Common myeloid progenitor, CD34-positive (primary cell): ENCODE data around the gene CAMTA1.
A peak's percentile ranks its signal among the peaks of the same experiment; 100 is the strongest.

Experiments
- CTCF ChIA-PET: fragments of 350-600 bp; sonication (Branson Sonifier 250); formaldehyde crosslinking; loops from one replicate; lab custom pipeline; 2021; ENCODE audit warnings: antibody characterized with exemption; lab: Charles Lee
- POLR2A ChIA-PET: fragments of 350-600 bp; sonication (Branson Sonifier 250); formaldehyde crosslinking; loops from one replicate; lab custom pipeline; 2021; ENCODE audit warnings: antibody characterized with exemption; lab: Charles Lee
- DNase-seq, 3 donors: peaks; one replicate each; pipeline versions ENCODE4 v3.0.0 to v3.0.0-alpha.2; 2013
- H3K27ac ChIP-seq, 2 experiments: 1 replicate in 1 of 2; 2 replicates in 1 of 2; pipeline ENCODE4 v1.7.0; 2013; ENCODE audit warnings: inconsistent platforms in 2 of 2, low read length in 2 of 2, mild to moderate bottlenecking in 2 of 2, low read depth in 1 of 2, moderate library complexity in 1 of 2; ENCODE audit not compliant: severe bottlenecking in 2 of 2, insufficient read depth in 1 of 2, poor library complexity in 1 of 2
- H3K27me3 ChIP-seq, 5 experiments: replicated peaks in 2 of 5; 1 replicate in 3 of 5; 2 replicates in 2 of 5; pipeline versions ENCODE4 v1.6.1 to v1.7.0; 2013; ENCODE audit warnings: low read length in 4 of 5, mild to moderate bottlenecking in 2 of 5, moderate library complexity in 2 of 5, inconsistent platforms in 1 of 5; ENCODE audit not compliant: insufficient read depth in 5 of 5, control insufficient read depth in 4 of 5
- H3K36me3 ChIP-seq, 4 experiments: 1 replicate in 2 of 4; 2 replicates in 2 of 4; pipeline versions ENCODE4 v1.6.1 to v1.7.0; 2013; ENCODE audit warnings: low read length in 3 of 4, control low read depth in 1 of 4, mild to moderate bottlenecking in 1 of 4; ENCODE audit not compliant: control insufficient read depth in 4 of 4, insufficient read depth in 4 of 4
- H3K4me1 ChIP-seq, 4 experiments: 1 replicate in 3 of 4; 2 replicates in 1 of 4; pipeline versions ENCODE4 v1.6.1 to v1.7.1; 2013; ENCODE audit warnings: low read length in 3 of 4, mild to moderate bottlenecking in 3 of 4, control low read depth in 1 of 4, inconsistent platforms in 1 of 4, moderate library complexity in 1 of 4; ENCODE audit not compliant: control insufficient read depth in 4 of 4, insufficient read depth in 4 of 4; ENCODE audit errors: control extremely low read depth in 1 of 4
- H3K4me3 ChIP-seq, 7 experiments: 1 replicate in 4 of 7; 2 replicates in 3 of 7; pipeline versions ENCODE4 v1.5.1 to v1.7.0; 2013; ENCODE audit warnings: mild to moderate bottlenecking in 7 of 7, low read length in 6 of 7, moderate library complexity in 6 of 7, inconsistent platforms in 2 of 7, low read depth in 2 of 7, control low read depth in 1 of 7; ENCODE audit not compliant: insufficient read depth in 4 of 7, control insufficient read depth in 1 of 7; ENCODE audit errors: extremely low read depth in 1 of 7
- H3K9me3 ChIP-seq, 5 experiments: 1 replicate in 4 of 5; 2 replicates in 1 of 5; pipeline versions ENCODE4 v1.6.1 to v1.7.1; 2013; ENCODE audit warnings: low read length in 4 of 5, mild to moderate bottlenecking in 2 of 5, inconsistent platforms in 1 of 5, low read depth in 1 of 5, moderate library complexity in 1 of 5; ENCODE audit not compliant: control insufficient read depth in 4 of 5, insufficient read depth in 2 of 5; ENCODE audit errors: control extremely low read depth in 1 of 5
- WGBS: methylation state at CpG from one replicate; pipeline ENCODE4 v1.1.5; 2013; ENCODE audit not compliant: insufficient coverage; 5-methylcytosine and 5-hydroxymethylcytosine counted together

Gene CAMTA1

DNA sequence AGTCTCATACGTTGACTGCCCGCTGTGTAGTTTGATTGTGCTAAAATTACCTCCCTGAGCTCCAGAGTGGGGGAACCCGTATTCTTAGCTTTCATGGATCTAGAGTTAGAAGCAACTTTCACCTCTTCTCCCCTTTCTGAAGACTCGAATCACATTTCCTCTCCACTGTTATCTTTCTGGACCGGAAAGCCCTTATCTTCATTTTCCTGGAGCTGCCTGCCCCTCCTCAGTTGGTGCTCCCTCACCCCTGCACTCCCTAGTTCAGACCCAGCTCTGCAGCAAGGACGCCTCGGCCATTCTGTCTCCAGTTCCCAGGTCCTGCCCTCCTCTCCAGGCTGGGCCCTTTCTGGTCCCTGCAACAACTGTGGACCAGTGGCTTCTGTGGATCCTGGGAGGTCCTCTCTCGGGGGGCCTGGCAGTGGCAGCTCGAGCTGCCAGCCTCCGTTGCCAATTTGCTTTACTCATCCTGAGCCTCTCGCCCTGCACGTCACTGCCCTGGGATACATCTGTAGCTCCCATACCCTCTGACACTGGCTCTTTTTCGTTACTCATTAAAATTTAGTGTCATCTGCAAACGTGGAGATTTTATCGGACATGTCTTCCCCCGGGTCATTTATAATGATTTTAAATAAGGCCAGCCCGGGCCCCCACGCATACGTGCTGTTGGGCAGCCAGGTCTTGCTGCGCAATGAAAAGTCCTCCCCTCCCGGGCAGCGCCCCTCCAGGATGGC lies 844.4 kb downstream of the CAMTA1 start:
- Histone ChIP-seq H3K4me1 (peaks cover 0 to 41% (median 15%) of the 10 kb centered on the region in 4 experiments), H3K27me3 (peaks cover 0 to 1% (median 0%) of the 10 kb centered on the region in 5 experiments), H3K9me3 (no peaks in the 10 kb centered on the region), H3K36me3 (no peaks in the 10 kb centered on the region), H3K27ac (no peak overlapping the region), H3K4me3 (no peak overlapping the region)
- 90% methylated on average over 22 of the region's 22 CpGs for WGBS
- no peak for DNase-seq
- POLR2A ChIA-PET, result no interaction called here
- CTCF ChIA-PET, result interaction anchor here (1.1 kb wide), 1 partner anchor 13 kb away, joined by 3 read pairs; no protein-coding TSS in a partner anchor

DNA sequence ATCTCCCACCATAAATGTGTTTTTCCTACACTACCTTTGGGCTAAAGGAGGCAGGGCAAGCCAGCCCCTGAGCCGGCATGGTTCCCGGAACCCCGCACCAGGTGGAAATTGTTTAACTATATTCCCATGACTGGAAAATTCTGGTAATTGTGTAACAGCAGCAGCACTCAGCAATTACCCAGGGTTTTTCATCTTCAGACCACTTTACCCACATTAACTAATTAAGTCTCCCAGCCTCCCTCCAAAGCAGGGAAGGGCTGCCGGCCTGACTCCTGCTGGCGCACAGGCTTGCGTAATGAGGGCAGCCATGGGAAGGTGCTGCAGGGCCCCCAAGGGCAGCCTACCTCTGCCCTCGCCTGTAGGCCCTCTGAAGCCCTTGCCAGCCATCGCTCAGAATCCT lies 845.1 kb downstream of the CAMTA1 start:
- peaks cover 0 to 1% (median 0%) of the 10 kb centered on the region in 5 experiments for H3K27me3 ChIP-seq

DNA sequence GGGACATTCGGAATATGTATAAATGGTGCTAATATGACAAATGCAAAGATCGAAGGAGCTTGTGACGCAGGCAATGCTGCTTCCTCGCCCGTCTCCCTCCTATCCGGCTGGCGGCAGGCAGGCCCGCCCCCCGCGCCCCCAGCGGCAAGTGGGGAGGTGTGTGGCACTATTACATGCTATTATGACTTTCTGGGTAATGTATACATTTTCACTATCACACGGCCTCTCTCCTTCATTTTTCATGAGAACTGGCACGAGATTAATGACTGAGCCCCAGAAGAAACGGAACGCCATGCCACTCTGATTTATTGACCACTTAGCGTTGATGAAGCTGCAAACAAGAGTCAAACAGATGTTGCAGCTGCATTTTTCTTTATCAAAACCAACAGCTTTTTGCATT lies 846.9 kb downstream of the CAMTA1 start:
- H3K9me3 ChIP-seq, result no peaks in the 10 kb centered on the region
- no peak overlapping the region for H3K27ac ChIP-seq
- ChIA-PET CTCF (interaction anchor here (0.5 to 3.3 kb wide), 9 partner anchors 9 to 589 kb away, joined by 3 to 21 read pairs (median 5); no protein-coding TSS in a partner anchor), POLR2A (interaction anchor here (1.3 kb wide), 1 partner anchor 17 kb away, joined by 8 read pairs; no protein-coding TSS in a partner anchor)
- peak; percentile 80 to 96 (median 92) for DNase-seq
- WGBS, result 1% methylated on average over 13 of the region's 16 CpGs
- peaks cover 0 to 47% (median 17%) of the 10 kb centered on the region in 4 experiments for H3K4me1 ChIP-seq
- H3K27me3 ChIP-seq, result no peaks in the 10 kb centered on the region
- peak overlapping the region in 3 of 7 experiments; percentile 28 to 46 (median 40) for H3K4me3 ChIP-seq
- no peaks in the 10 kb centered on the region for H3K36me3 ChIP-seq

More for the DNA sequence above, 845.1 kb downstream of the CAMTA1 start:
- DNase-seq, result no peak
- ChIA-PET POLR2A (no interaction called here), CTCF (no interaction called here)
- Histone ChIP-seq H3K4me3 (no peak overlapping the region), H3K27ac (no peak overlapping the region), H3K36me3 (no peaks in the 10 kb centered on the region), H3K4me1 (peaks cover 0 to 47% (median 17%) of the 10 kb centered on the region in 4 experiments), H3K9me3 (no peaks in the 10 kb centered on the region)
- WGBS, result 84% methylated on average over 8 of the region's 8 CpGs

DNA sequence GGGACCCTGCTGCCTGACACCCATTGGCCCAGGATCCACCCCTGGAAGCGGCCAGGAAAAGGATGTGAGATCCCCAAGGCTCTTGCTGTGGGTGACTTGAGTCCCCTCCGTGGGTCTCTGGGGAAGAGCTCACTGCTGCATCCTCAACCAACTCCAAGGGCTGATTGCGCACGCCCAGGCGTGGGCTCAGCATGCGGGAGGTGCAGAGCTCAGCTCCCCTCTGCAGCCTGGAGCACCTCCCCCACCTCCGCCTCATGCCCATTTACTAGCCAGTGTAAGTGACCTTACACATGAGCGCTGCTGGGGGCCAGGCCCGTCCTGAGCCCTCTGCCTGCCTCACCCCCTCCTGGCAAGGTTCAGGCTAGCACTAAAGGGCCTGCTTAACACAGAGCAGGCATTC lies 847.4 kb downstream of the CAMTA1 start:
- CTCF ChIA-PET, result interaction anchor here (1.0 to 3.3 kb wide), 7 partner anchors 9 to 590 kb away, joined by 3 to 21 read pairs (median 5); no protein-coding TSS in a partner anchor
- Histone ChIP-seq H3K27ac (no peak overlapping the region), H3K4me1 (peaks cover 0 to 47% (median 17%) of the 10 kb centered on the region in 4 experiments), H3K4me3 (no peak overlapping the region), H3K9me3 (no peaks in the 10 kb centered on the region), H3K27me3 (no peaks in the 10 kb centered on the region), H3K36me3 (no peaks in the 10 kb centered on the region)
- 75% methylated on average over 9 of the region's 9 CpGs for WGBS
- no peak for DNase-seq
- POLR2A ChIA-PET, result interaction anchor here (1.3 kb wide), 1 partner anchor 17 kb away, joined by 8 read pairs; no protein-coding TSS in a partner anchor

DNA sequence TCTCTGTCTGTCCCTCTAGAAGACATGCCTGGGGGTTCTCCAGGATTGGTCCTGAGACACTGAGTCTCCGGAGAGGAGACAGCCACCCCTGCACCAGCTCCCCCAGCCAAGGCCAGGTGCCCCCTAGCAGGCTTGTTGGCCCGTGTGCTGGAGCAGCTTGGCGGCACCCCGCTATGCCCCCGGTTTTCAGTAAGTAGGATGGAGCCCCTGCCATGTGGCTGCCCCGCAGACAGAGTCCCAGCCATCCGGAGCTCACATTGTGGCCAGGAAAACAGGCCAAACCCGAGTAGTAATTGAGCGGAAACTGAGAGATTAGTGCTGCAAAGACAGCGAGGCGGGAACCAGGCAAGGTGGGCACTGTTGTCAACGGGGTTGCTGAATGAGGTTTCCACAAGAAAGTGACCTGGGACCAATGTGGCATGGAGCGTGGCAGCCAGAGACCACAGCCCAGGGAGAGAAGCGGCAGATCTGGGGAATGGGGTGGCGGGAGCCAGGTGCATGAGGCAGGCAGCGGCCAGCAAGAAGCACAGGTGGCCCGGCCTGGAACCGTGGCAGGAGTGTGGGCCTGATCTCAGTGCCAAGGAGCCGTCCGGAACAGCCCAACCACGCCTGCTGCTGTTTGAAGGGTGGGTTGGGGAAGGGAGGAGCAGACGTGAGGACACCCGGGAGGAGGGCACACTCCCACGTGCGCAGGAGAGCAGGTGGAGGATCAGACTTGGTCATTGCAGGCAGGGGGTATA lies 848.4 kb downstream of the CAMTA1 start:
- Histone ChIP-seq H3K4me3 (no peak overlapping the region), H3K9me3 (no peaks in the 10 kb centered on the region), H3K27ac (no peak overlapping the region), H3K4me1 (peaks cover 0 to 47% (median 17%) of the 10 kb centered on the region in 4 experiments), H3K27me3 (no peaks in the 10 kb centered on the region), H3K36me3 (no peaks in the 10 kb centered on the region)
- CTCF ChIA-PET, result interaction anchor here (1.3 to 3.3 kb wide), 5 partner anchors 8 to 59 kb away, joined by 4 to 21 read pairs (median 12); no protein-coding TSS in a partner anchor
- POLR2A ChIA-PET, result no interaction called here
- WGBS, result 94% methylated on average over 24 of the region's 25 CpGs
- no peak for DNase-seq

DNA sequence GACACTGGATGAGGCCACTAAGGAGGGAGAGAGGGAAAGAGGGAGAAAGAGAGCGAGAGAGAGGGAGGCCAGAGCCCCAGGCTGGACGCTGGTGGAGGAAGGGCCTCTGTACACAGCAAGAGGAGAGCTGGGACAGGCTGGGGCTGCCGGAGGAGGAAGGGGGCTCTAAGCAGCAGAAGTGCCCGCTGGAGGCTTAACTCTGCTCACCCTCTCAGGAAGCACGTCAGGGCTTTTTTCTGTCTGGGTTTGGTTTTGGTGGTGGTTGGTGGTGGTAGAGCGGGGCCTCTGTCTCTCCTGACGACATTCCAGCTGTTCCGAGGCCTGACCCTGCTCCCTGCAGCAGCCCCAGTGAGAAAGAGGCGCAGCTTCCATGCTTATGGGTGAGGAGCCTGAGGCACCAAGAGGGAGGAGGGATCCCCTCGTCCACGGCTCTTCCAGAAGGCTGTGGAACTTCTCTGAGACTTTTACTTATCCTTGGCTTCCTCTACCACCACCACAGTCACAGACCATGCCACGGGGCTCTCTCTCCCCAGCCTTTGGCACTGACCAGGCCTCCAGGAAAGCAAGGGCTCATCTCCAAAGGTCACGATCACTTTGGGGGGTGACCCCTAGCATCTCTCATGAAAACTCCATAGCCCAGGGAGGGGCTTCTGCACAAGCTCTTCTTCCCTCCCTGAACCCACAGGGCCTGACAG lies 849.4 kb downstream of the CAMTA1 start:
- H3K4me3 ChIP-seq, result no peak overlapping the region
- WGBS, result 38% methylated on average over 5 of the region's 13 CpGs
- H3K9me3 ChIP-seq, result no peaks in the 10 kb centered on the region

More for the DNA sequence above, 849.4 kb downstream of the CAMTA1 start:
- POLR2A ChIA-PET, result interaction anchor here (0.9 to 1.0 kb wide), 2 partner anchors 14 to 81 kb away, joined by 3 read pairs; no protein-coding TSS in a partner anchor
- Histone ChIP-seq H3K36me3 (no peaks in the 10 kb centered on the region), H3K27me3 (no peaks in the 10 kb centered on the region), H3K27ac (no peak overlapping the region), H3K4me1 (peaks cover 0 to 47% (median 17%) of the 10 kb centered on the region in 4 experiments)
- CTCF ChIA-PET, result interaction anchor here (1.5 to 1.6 kb wide), 2 partner anchors 9 to 13 kb away, joined by 3 to 4 read pairs; no protein-coding TSS in a partner anchor
- peak in 2 of 3 donors; percentile 55 to 57 for DNase-seq
